K562 (cell line): ENCODE measurements around the gene PEDS1. TPM values are rescaled to one million over a fixed set of nuclear protein-coding genes. Genes with fewer than 3 reads are reported as not detected.

Experiments used
- BHLHE40 ChIP-seq: IDR thresholded peaks from 2 replicates; pipeline ENCODE4 v1.6.1; 2011; ENCODE audit warnings: low read length, improper control_type of control experiment
- CBX8 ChIP-seq: fragments of 200-600 bp; sonication (generic); IDR thresholded peaks from 2 replicates; pipeline ENCODE4 v1.6.1; 2012; ENCODE audit warnings: borderline replicate concordance, mixed run types, low read depth, mild to moderate bottlenecking, moderate library complexity, mixed read lengths, low read length, control low read depth, inconsistent platforms; ENCODE audit not compliant: poor library complexity, severe bottlenecking; ENCODE audit errors: extremely low read depth
- CREB5 ChIP-seq: fragments of 250-450 bp; sonication (Bioruptor Pico); IDR thresholded peaks from 2 replicates; pipeline ENCODE4 v1.5.0; 2020; ENCODE audit warnings: mild to moderate bottlenecking
- HDAC2 ChIP-seq: fragments of 450-650 bp; IDR thresholded peaks from 2 replicates; pipeline ENCODE4 v1.6.1; 2016; ENCODE audit warnings: mild to moderate bottlenecking
- KAT2B ChIP-seq: IDR thresholded peaks from one replicate; pipeline ENCODE4 v1.6.1; 2012; ENCODE audit warnings: low read depth, mild to moderate bottlenecking, control low read depth, inconsistent platforms, low read length, moderate library complexity
- L3MBTL2 ChIP-seq: fragments of 450-650 bp; IDR thresholded peaks from 2 replicates; pipeline ENCODE4 v1.6.1; 2016; ENCODE audit warnings: mild to moderate bottlenecking, moderate library complexity
- MAX ChIP-seq: sonication (generic); formaldehyde crosslinking; IDR thresholded peaks from 2 replicates; pipeline ENCODE4 v1.9.0; 2022; ENCODE audit warnings: mild to moderate bottlenecking, missing genetic modification reagents
- MNT ChIP-seq, 2 experiments: fragments of 450-650 bp; conservative IDR thresholded peaks; 2 replicates each; pipeline ENCODE4 v1.6.1; 2017; ENCODE audit warnings: mild to moderate bottlenecking in 2 of 2, moderate library complexity in 2 of 2
- MTA1 ChIP-seq: fragments of 450-650 bp; IDR thresholded peaks from 2 replicates; pipeline ENCODE4 v1.6.1; 2017; ENCODE audit warnings: borderline replicate concordance
- MTF1 ChIP-seq: fragments of 250-450 bp; sonication (Bioruptor Pico); IDR thresholded peaks from 2 replicates; pipeline ENCODE4 v1.9.0; 2021; ENCODE audit warnings: moderate library complexity, mild to moderate bottlenecking, inconsistent platforms, borderline replicate concordance
- PHF20 ChIP-seq: fragments of 450-650 bp; IDR thresholded peaks from 2 replicates; pipeline ENCODE4 v1.6.1; 2018; ENCODE audit not compliant: partially characterized antibody
- POLR2B ChIP-seq: fragments of 450-650 bp; IDR thresholded peaks from 2 replicates; pipeline ENCODE4 v1.6.1; 2018; ENCODE audit warnings: low read depth; ENCODE audit not compliant: partially characterized antibody
- POLR3A ChIP-seq: IDR thresholded peaks from 2 replicates; pipeline ENCODE4 v1.6.1; 2011; ENCODE audit warnings: borderline replicate concordance, mild to moderate bottlenecking, moderate library complexity; ENCODE audit not compliant: insufficient read length, insufficient read depth; ENCODE audit errors: extremely low read depth
- RNF219 ChIP-seq: fragments of 250-450 bp; sonication (Bioruptor Pico); IDR thresholded peaks from 2 replicates; pipeline ENCODE4 v1.5.0; 2022; ENCODE audit warnings: mild to moderate bottlenecking
- SMARCA4 ChIP-seq: fragments of 450-650 bp; IDR thresholded peaks from 2 replicates; pipeline ENCODE4 v1.6.1; 2016
- UBTF ChIP-seq, 2 experiments: IDR thresholded peaks; 2 replicates each; pipeline ENCODE4 v1.6.1; 2012; ENCODE audit warnings: improper control_type of control experiment in 2 of 2, low read depth in 2 of 2, low read length in 2 of 2, borderline replicate concordance in 1 of 2
- ZFPM2 ChIP-seq: fragments of 250-450 bp; sonication (Bioruptor Pico); IDR thresholded peaks from 2 replicates; pipeline ENCODE4 v1.5.1; 2022; ENCODE audit warnings: mild to moderate bottlenecking
- ZNF232 ChIP-seq: sonication (generic); formaldehyde crosslinking; IDR thresholded peaks from 2 replicates; pipeline ENCODE4 v1.8.0; 2022; ENCODE audit warnings: mild to moderate bottlenecking, missing genetic modification reagents
- ZNF3 ChIP-seq: fragments of 250-450 bp; sonication (Bioruptor Pico); IDR thresholded peaks from 2 replicates; pipeline ENCODE4 v1.5.0; 2021; ENCODE audit warnings: mild to moderate bottlenecking, moderate library complexity
- ZNF316 ChIP-seq: fragments of 450-650 bp; IDR thresholded peaks from 2 replicates; pipeline ENCODE4 v1.6.1; 2016
- polyA plus RNA-seq, 8 experiments: library from polyadenylated mRNA; depleted of rRNA in 4 of 8; stranded (reverse) in 5 of 8; unstranded in 3 of 8; fragments of >200 nt; fragmentation: Nextera tagmentation in 2 of 8; fragmentation: Illumina TruSeq in 1 of 8; extraction: Ambion mirVana in 2 of 8; extraction: Trizol in 1 of 8; gene quantifications; 2 replicates each; pipeline versions ENCODE4 v1.2.1 to v1.2.3, GENCODE V29; 2011 to 2014; ENCODE audit warnings: inconsistent platforms in 1 of 8, missing spikeins in 1 of 8
- total RNA-seq, 7 experiments: library from RNA; depleted of rRNA in 6 of 7; stranded (reverse); fragments of >200 nt in 6 of 7; fragmentation: Illumina TruSeq in 2 of 7; extraction: Trizol in 2 of 7; gene quantifications; 2 replicates each; pipeline versions ENCODE4 v1.2.1 to v1.2.3, GENCODE V29; 2011 to 2021; ENCODE audit warnings: low replicate concordance in 1 of 7

The PEDS1 gene
- total and polyA plus RNA-seq, 9 of the 15 experiments (the other 6 are each of a cell fraction or from before 2014, with no cell fraction given), result 2.9 to 38.5 (median 24.2) TPM

GRCh38 chr20:50190251-50191064, 36.9 kb upstream of the PEDS1 start, which contains the start of gene CEBPB (continued):
- TF ChIP-seq CREB5 (CRISPR knock-in tag) (no peak), KAT2B (no peak), ZNF3 (CRISPR knock-in tag) (no peak), MAX (CRISPR knock-in tag) (peak; percentile 66), POLR2B (peak; percentile 74), CBX8 (no peak), UBTF (IDR thresholded peaks at IDR 0.05; ENCODE audit: borderline replicate concordance in 1 of 2, low read depth in 2 of 2, low read length in 2 of 2) (peak; percentile 70 to 75), ZNF316 (peak; percentile 78), L3MBTL2 (peak; percentile 61), SMARCA4 (no peak), PHF20 (no peak), HDAC2 (no peak; the same call in 1 of the 2 replicates), POLR3A (no peak), ZFPM2 (CRISPR knock-in tag) (no peak), BHLHE40 (peak; percentile 97), MNT (conservative IDR thresholded peaks at IDR 0.05) (peak; percentile 33 to 65; a peak in 2 of 4 replicates), MTF1 (no peak), MTA1 (no peak), RNF219 (CRISPR knock-in tag) (no peak), ZNF232 (CRISPR knock-in tag) (no peak)
